GM23338 (cell line): ENCODE measurements around the gene RUVBL1. TPM values are rescaled to one million over a fixed set of nuclear protein-coding genes. Genes with fewer than 3 reads are reported as not detected.

Experiments used
- ATAC-seq: fragments of 200-7000 bp; cut with Tn5 transposase; 3 replicates; pipeline ENCODE4 v1.9.1; 2020
- DNase-seq: peaks from one replicate; pipeline ENCODE4 v3.0.0-alpha.2; 2015; ENCODE audit warnings: low spot score
- H2AFZ ChIP-seq: fragments of 200-600 bp; sonication (generic); 2 replicates; pipeline ENCODE4 v1.8.0; 2016; ENCODE audit warnings: antibody characterized with exemption, mild to moderate bottlenecking, moderate library complexity
- H3F3A ChIP-seq: fragments of 200-600 bp; sonication (generic); replicated peaks from 2 replicates; pipeline ENCODE4 v1.8.0; 2017; ENCODE audit warnings: antibody characterized with exemption, mixed run types, low read depth
- H3K27ac ChIP-seq: fragments of 200-600 bp; sonication (generic); 2 replicates; pipeline ENCODE4 v1.6.1; 2016; ENCODE audit warnings: low read depth
- H3K27me3 ChIP-seq: fragments of 200-600 bp; sonication (generic); 2 replicates; pipeline ENCODE4 v1.8.0; 2016; ENCODE audit warnings: mild to moderate bottlenecking, mixed run types, moderate library complexity; ENCODE audit not compliant: insufficient read depth
- H3K36me3 ChIP-seq: fragments of 200-600 bp; sonication (generic); 2 replicates; pipeline ENCODE4 v1.8.0; 2016; ENCODE audit warnings: mild to moderate bottlenecking; ENCODE audit not compliant: insufficient read depth
- H3K4me1 ChIP-seq: fragments of 200-600 bp; sonication (generic); 2 replicates; pipeline ENCODE4 v1.8.0; 2016; ENCODE audit warnings: mild to moderate bottlenecking, moderate library complexity; ENCODE audit not compliant: insufficient read depth
- H3K4me2 ChIP-seq: fragments of 200-600 bp; sonication (generic); 2 replicates; pipeline ENCODE4 v1.7.1; 2017; ENCODE audit warnings: mixed run types
- H3K4me3 ChIP-seq: fragments of 200-600 bp; sonication (generic); 2 replicates; pipeline ENCODE4 v1.6.1; 2016; ENCODE audit warnings: mixed run types
- H3K79me2 ChIP-seq: fragments of 200-600 bp; sonication (generic); replicated peaks from 2 replicates; pipeline ENCODE4 v1.8.0; 2017; ENCODE audit warnings: mild to moderate bottlenecking; ENCODE audit not compliant: insufficient read depth
- H3K9me2 ChIP-seq: fragments of 200-600 bp; sonication (generic); 2 replicates; pipeline ENCODE4 v1.8.0; 2017; ENCODE audit not compliant: insufficient read depth
- H4K20me1 ChIP-seq: fragments of 200-600 bp; sonication (generic); replicated peaks from 2 replicates; pipeline ENCODE4 v1.8.0; 2017; ENCODE audit warnings: mild to moderate bottlenecking; ENCODE audit not compliant: insufficient read depth
- H3K27ac Mint-ChIP-seq: 2 replicates; pipeline ENCODE4 v1.8.0; 2020; ENCODE audit warnings: inconsistent platforms, mild to moderate bottlenecking, moderate library complexity, mixed read lengths
- H3K27me3 Mint-ChIP-seq: 3 replicates; pipeline ENCODE4 v1.8.0; 2022; ENCODE audit warnings: low read depth, mild to moderate bottlenecking, moderate library complexity, mixed read lengths, inconsistent platforms; ENCODE audit not compliant: insufficient read depth, poor library complexity
- H3K36me3 Mint-ChIP-seq: 3 replicates; pipeline ENCODE4 v1.8.0; 2021; ENCODE audit warnings: low read depth, mild to moderate bottlenecking, inconsistent platforms, moderate library complexity, mixed read lengths
- H3K4me1 Mint-ChIP-seq: 3 replicates; pipeline ENCODE4 v1.8.0; 2020; ENCODE audit warnings: mild to moderate bottlenecking, inconsistent platforms, mixed read lengths
- H3K4me3 Mint-ChIP-seq: 3 replicates; pipeline ENCODE4 v1.8.0; 2021; ENCODE audit warnings: moderate library complexity, mild to moderate bottlenecking, inconsistent platforms, mixed read lengths
- H3K9me3 Mint-ChIP-seq: 3 replicates; pipeline ENCODE4 v1.8.0; 2020; ENCODE audit warnings: moderate library complexity, mild to moderate bottlenecking, inconsistent platforms, mixed read lengths
- CREB1 ChIP-seq: fragments of 250-450 bp; sonication (Bioruptor Pico); IDR thresholded peaks from 2 replicates; pipeline ENCODE4 v1.5.0; 2020; ENCODE audit warnings: low read depth, mild to moderate bottlenecking, moderate library complexity
- EZH2 ChIP-seq: fragments of 200-600 bp; sonication (generic); IDR thresholded peaks from one replicate; pipeline ENCODE4 v1.8.0; 2017; ENCODE audit warnings: antibody characterized with exemption, mild to moderate bottlenecking, low read depth; ENCODE audit not compliant: unreplicated experiment
- EZH2phosphoT487 ChIP-seq: fragments of 200-600 bp; sonication (generic); IDR thresholded peaks from one replicate; pipeline ENCODE4 v1.8.1; 2018; ENCODE audit warnings: antibody characterized with exemption; ENCODE audit not compliant: unreplicated experiment
- JUNB ChIP-seq: IDR thresholded peaks from one replicate; pipeline ENCODE4 v1.6.1; 2016; ENCODE audit warnings: antibody characterized with exemption; ENCODE audit not compliant: unreplicated experiment
- NANOG ChIP-seq: IDR thresholded peaks from 2 replicates; pipeline ENCODE4 v1.6.1; 2016; ENCODE audit warnings: antibody characterized with exemption, borderline replicate concordance
- POLR2AphosphoS5 ChIP-seq: IDR thresholded peaks from 2 replicates; pipeline ENCODE4 v1.6.1; 2016; ENCODE audit warnings: antibody characterized with exemption, low read depth
- STAT1 ChIP-seq: IDR thresholded peaks from one replicate; pipeline ENCODE4 v1.6.1; 2016; ENCODE audit warnings: antibody characterized with exemption; ENCODE audit not compliant: unreplicated experiment
- ZNF114 ChIP-seq: fragments of 250-450 bp; sonication (Bioruptor Pico); IDR thresholded peaks from 2 replicates; pipeline ENCODE4 v1.5.0; 2020; ENCODE audit warnings: mild to moderate bottlenecking, moderate library complexity
- ZNF331 ChIP-seq: fragments of 250-450 bp; sonication (Bioruptor Pico); IDR thresholded peaks from 2 replicates; pipeline ENCODE4 v1.5.0; 2020; ENCODE audit warnings: low read depth, mild to moderate bottlenecking, moderate library complexity
- polyA plus RNA-seq: library from polyadenylated mRNA; unstranded; fragments of >200 nt; fragmentation: Nextera tagmentation; extraction: Ambion mirVana; gene quantifications from 2 replicates; pipeline ENCODE4 v1.2.1, GENCODE V29; 2016
- total RNA-seq: library from RNA; depleted of rRNA; stranded (reverse); fragments of >200 nt; shearing (Covaris generic); gene quantifications from 2 replicates; pipeline ENCODE4 v1.2.3, GENCODE V29; 2014
- TF ChIP-seq, protein P1 (sequence below): fragments of 250-450 bp; sonication (Bioruptor Pico); IDR thresholded peaks from 2 replicates; pipeline ENCODE4 v1.5.0; 2020; ENCODE audit warnings: mild to moderate bottlenecking, moderate library complexity
- TF ChIP-seq, protein P2 (sequence below): IDR thresholded peaks from 2 replicates; pipeline ENCODE4 v1.6.1; 2016; ENCODE audit warnings: antibody characterized with exemption
- TF ChIP-seq, protein P3 (sequence below): IDR thresholded peaks from one replicate; pipeline ENCODE4 v1.6.1; 2018; ENCODE audit warnings: antibody characterized with exemption; ENCODE audit not compliant: unreplicated experiment
- TF ChIP-seq, protein P4 (sequence below), 2 experiments: fragments of 200-600 bp in 1 of 2; sonication (generic) in 1 of 2; conservative IDR thresholded peaks; 2 replicates each; pipeline versions ENCODE4 v1.5.1 to v1.6.1; 2016 to 2017; ENCODE audit warnings: antibody characterized with exemption in 2 of 2, low read depth in 2 of 2, mild to moderate bottlenecking in 2 of 2, moderate library complexity in 1 of 2

Gene RUVBL1
- total and polyA plus RNA-seq, 2 experiments from 2014 or later: 133 to 136 TPM

DNA sequence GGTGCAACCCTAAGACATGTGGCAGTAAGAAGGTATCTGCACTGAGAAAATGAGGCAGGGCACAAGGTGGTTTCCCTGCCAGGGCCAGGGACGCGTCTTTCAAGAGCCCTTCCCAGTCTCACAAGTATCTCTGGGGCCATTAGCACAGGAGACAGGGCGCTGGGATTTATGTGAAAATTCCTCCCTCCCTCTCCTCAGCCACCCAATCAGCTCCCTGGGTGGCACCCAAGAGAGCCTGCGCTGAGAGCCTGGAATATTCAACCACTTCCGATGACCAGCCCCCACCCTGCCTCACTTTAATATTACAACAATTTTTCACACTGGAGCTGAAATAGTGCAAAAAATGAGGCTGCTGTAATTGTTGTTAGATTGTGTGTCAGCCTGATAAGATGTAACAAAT, 45.3 kb downstream of the RUVBL1 start:
- no peak for DNase-seq
- H4K20me1 ChIP-seq: peaks cover 29% of the 10 kb centered on the region
- ATAC-seq: no peak

More for the DNA sequence above, 45.3 kb downstream of the RUVBL1 start:
- no peak overlapping the region for H3K4me2 ChIP-seq
- H3K4me3 ChIP-seq: no peak overlapping the region
- no peaks in the 10 kb centered on the region for H3K9me2 ChIP-seq
- Mint-ChIP-seq H3K4me3 (no peak overlapping the region), H3K27me3 (peaks cover 15% of the 10 kb centered on the region), H3K9me3 (no peaks in the 10 kb centered on the region), H3K36me3 (peaks cover 50% of the 10 kb centered on the region), H3K27ac (no peak overlapping the region), H3K4me1 (peaks cover 12% of the 10 kb centered on the region)
- no peak for TF ChIP-seq EZH2phosphoT487
- TF ChIP-seq NANOG: no peak
- no peak for TF ChIP-seq ZNF114 (CRISPR knock-in tag)
- no peak for TF ChIP-seq EZH2
- TF ChIP-seq ZNF331: no peak
- no peak for TF ChIP-seq CREB1 (CRISPR knock-in tag)
- no peak for TF ChIP-seq POLR2AphosphoS5
- TF ChIP-seq, protein P1, sequence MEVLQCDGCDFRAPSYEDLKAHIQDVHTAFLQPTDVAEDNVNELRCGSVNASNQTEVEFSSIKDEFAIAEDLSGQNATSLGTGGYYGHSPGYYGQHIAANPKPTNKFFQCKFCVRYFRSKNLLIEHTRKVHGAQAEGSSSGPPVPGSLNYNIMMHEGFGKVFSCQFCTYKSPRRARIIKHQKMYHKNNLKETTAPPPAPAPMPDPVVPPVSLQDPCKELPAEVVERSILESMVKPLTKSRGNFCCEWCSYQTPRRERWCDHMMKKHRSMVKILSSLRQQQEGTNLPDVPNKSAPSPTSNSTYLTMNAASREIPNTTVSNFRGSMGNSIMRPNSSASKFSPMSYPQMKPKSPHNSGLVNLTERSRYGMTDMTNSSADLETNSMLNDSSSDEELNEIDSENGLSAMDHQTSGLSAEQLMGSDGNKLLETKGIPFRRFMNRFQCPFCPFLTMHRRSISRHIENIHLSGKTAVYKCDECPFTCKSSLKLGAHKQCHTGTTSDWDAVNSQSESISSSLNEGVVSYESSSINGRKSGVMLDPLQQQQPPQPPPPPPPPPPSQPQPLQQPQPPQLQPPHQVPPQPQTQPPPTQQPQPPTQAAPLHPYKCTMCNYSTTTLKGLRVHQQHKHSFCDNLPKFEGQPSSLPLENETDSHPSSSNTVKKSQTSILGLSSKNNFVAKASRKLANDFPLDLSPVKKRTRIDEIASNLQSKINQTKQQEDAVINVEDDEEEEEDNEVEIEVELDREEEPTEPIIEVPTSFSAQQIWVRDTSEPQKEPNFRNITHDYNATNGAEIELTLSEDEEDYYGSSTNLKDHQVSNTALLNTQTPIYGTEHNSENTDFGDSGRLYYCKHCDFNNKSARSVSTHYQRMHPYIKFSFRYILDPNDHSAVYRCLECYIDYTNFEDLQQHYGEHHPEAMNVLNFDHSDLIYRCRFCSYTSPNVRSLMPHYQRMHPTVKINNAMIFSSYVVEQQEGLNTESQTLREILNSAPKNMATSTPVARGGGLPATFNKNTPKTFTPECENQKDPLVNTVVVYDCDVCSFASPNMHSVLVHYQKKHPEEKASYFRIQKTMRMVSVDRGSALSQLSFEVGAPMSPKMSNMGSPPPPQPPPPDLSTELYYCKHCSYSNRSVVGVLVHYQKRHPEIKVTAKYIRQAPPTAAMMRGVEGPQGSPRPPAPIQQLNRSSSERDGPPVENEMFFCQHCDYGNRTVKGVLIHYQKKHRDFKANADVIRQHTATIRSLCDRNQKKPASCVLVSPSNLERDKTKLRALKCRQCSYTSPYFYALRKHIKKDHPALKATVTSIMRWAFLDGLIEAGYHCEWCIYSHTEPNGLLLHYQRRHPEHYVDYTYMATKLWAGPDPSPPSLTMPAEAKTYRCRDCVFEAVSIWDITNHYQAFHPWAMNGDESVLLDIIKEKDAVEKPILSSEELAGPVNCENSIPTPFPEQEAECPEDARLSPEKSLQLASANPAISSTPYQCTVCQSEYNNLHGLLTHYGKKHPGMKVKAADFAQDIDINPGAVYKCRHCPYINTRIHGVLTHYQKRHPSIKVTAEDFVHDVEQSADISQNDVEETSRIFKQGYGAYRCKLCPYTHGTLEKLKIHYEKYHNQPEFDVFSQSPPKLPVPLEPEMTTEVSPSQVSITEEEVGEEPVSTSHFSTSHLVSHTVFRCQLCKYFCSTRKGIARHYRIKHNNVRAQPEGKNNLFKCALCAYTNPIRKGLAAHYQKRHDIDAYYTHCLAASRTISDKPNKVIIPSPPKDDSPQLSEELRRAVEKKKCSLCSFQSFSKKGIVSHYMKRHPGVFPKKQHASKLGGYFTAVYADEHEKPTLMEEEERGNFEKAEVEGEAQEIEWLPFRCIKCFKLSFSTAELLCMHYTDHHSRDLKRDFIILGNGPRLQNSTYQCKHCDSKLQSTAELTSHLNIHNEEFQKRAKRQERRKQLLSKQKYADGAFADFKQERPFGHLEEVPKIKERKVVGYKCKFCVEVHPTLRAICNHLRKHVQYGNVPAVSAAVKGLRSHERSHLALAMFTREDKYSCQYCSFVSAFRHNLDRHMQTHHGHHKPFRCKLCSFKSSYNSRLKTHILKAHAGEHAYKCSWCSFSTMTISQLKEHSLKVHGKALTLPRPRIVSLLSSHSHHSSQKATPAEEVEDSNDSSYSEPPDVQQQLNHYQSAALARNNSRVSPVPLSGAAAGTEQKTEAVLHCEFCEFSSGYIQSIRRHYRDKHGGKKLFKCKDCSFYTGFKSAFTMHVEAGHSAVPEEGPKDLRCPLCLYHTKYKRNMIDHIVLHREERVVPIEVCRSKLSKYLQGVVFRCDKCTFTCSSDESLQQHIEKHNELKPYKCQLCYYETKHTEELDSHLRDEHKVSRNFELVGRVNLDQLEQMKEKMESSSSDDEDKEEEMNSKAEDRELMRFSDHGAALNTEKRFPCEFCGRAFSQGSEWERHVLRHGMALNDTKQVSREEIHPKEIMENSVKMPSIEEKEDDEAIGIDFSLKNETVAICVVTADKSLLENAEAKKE (CRISPR knock-in tag): no peak
- TF ChIP-seq, protein P2, sequence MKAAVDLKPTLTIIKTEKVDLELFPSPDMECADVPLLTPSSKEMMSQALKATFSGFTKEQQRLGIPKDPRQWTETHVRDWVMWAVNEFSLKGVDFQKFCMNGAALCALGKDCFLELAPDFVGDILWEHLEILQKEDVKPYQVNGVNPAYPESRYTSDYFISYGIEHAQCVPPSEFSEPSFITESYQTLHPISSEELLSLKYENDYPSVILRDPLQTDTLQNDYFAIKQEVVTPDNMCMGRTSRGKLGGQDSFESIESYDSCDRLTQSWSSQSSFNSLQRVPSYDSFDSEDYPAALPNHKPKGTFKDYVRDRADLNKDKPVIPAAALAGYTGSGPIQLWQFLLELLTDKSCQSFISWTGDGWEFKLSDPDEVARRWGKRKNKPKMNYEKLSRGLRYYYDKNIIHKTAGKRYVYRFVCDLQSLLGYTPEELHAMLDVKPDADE: no peak
- TF ChIP-seq, protein P3, sequence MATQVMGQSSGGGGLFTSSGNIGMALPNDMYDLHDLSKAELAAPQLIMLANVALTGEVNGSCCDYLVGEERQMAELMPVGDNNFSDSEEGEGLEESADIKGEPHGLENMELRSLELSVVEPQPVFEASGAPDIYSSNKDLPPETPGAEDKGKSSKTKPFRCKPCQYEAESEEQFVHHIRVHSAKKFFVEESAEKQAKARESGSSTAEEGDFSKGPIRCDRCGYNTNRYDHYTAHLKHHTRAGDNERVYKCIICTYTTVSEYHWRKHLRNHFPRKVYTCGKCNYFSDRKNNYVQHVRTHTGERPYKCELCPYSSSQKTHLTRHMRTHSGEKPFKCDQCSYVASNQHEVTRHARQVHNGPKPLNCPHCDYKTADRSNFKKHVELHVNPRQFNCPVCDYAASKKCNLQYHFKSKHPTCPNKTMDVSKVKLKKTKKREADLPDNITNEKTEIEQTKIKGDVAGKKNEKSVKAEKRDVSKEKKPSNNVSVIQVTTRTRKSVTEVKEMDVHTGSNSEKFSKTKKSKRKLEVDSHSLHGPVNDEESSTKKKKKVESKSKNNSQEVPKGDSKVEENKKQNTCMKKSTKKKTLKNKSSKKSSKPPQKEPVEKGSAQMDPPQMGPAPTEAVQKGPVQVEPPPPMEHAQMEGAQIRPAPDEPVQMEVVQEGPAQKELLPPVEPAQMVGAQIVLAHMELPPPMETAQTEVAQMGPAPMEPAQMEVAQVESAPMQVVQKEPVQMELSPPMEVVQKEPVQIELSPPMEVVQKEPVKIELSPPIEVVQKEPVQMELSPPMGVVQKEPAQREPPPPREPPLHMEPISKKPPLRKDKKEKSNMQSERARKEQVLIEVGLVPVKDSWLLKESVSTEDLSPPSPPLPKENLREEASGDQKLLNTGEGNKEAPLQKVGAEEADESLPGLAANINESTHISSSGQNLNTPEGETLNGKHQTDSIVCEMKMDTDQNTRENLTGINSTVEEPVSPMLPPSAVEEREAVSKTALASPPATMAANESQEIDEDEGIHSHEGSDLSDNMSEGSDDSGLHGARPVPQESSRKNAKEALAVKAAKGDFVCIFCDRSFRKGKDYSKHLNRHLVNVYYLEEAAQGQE: no peak
- TF ChIP-seq, protein P4, sequence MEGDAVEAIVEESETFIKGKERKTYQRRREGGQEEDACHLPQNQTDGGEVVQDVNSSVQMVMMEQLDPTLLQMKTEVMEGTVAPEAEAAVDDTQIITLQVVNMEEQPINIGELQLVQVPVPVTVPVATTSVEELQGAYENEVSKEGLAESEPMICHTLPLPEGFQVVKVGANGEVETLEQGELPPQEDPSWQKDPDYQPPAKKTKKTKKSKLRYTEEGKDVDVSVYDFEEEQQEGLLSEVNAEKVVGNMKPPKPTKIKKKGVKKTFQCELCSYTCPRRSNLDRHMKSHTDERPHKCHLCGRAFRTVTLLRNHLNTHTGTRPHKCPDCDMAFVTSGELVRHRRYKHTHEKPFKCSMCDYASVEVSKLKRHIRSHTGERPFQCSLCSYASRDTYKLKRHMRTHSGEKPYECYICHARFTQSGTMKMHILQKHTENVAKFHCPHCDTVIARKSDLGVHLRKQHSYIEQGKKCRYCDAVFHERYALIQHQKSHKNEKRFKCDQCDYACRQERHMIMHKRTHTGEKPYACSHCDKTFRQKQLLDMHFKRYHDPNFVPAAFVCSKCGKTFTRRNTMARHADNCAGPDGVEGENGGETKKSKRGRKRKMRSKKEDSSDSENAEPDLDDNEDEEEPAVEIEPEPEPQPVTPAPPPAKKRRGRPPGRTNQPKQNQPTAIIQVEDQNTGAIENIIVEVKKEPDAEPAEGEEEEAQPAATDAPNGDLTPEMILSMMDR (conservative IDR thresholded peaks at IDR 0.05; ENCODE audit: low read depth in 2 of 2): no peak
- no peak for TF ChIP-seq JUNB
- TF ChIP-seq STAT1: no peak
- H3K36me3 ChIP-seq: peaks cover 3% of the 10 kb centered on the region; the same call in 1 of the 2 replicates
- no peaks in the 10 kb centered on the region for H3K79me2 ChIP-seq
- no peak overlapping the region for H3K27ac ChIP-seq
- no peak overlapping the region for H2AFZ ChIP-seq
- no peaks in the 10 kb centered on the region for H3K27me3 ChIP-seq
- 0 out of 2 replicates have a peak, but pooled peaks cover 4% of the 10 kb centered on the region for H3F3A ChIP-seq
- H3K4me1 ChIP-seq: peaks cover 15% of the 10 kb centered on the region; the same call in 1 of the 2 replicates
